Loucy (cell line): Measurements from ENCODE around the gene GTF2F2.

Experiments
- H2AFZ ChIP-seq: fragments of 200-600 bp; sonication (generic); 2 replicates; pipeline ENCODE4 v1.6.0; 2016; ENCODE audit warnings: antibody characterized with exemption, mild to moderate bottlenecking, low read length, moderate library complexity
- H3F3A ChIP-seq: fragments of 200-600 bp; 2 replicates; pipeline ENCODE4 v1.6.0; 2016; ENCODE audit warnings: antibody characterized with exemption, low read depth, mild to moderate bottlenecking
- H3K27me3 ChIP-seq: fragments of 200-600 bp; sonication (generic); 2 replicates; pipeline ENCODE4 v1.6.1; 2014; ENCODE audit warnings: low read length, mild to moderate bottlenecking; ENCODE audit not compliant: insufficient read depth, poor library complexity, severe bottlenecking
- H3K36me3 ChIP-seq: fragments of 200-600 bp; sonication (generic); 2 replicates; pipeline ENCODE4 v1.6.1; 2016; ENCODE audit warnings: low read length; ENCODE audit not compliant: insufficient read depth
- H3K4me1 ChIP-seq: fragments of 200-600 bp; sonication (generic); 2 replicates; pipeline ENCODE4 v1.5.1; 2014; ENCODE audit warnings: low read length, mild to moderate bottlenecking; ENCODE audit not compliant: insufficient read depth, poor library complexity, severe bottlenecking
- H3K4me2 ChIP-seq: fragments of 200-600 bp; sonication (generic); 2 replicates; pipeline ENCODE4 v1.6.0; 2014; ENCODE audit warnings: antibody characterized with exemption, low read length, low read depth, mild to moderate bottlenecking; ENCODE audit not compliant: poor library complexity, severe bottlenecking
- H3K4me3 ChIP-seq: fragments of 200-600 bp; sonication (generic); 2 replicates; pipeline ENCODE4 v1.5.1; 2014; ENCODE audit warnings: low read length, mild to moderate bottlenecking, mixed read lengths; ENCODE audit not compliant: poor library complexity, severe bottlenecking
- H3K79me2 ChIP-seq: fragments of 200-600 bp; sonication (generic); 2 replicates; pipeline ENCODE4 v1.6.1; 2014; ENCODE audit warnings: low read length; ENCODE audit not compliant: insufficient read depth
- H3K9ac ChIP-seq: fragments of 200-600 bp; sonication (generic); 2 replicates; pipeline ENCODE4 v1.6.0; 2014; ENCODE audit warnings: mild to moderate bottlenecking, low read depth, low read length, moderate library complexity; ENCODE audit not compliant: poor library complexity, severe bottlenecking
- H3K9me2 ChIP-seq: fragments of 200-600 bp; sonication (generic); replicated peaks from 2 replicates; pipeline ENCODE4 v1.6.1; 2016; ENCODE audit warnings: low read depth, low read length, mixed read lengths
- H3K9me3 ChIP-seq: fragments of 200-600 bp; sonication (generic); 2 replicates; pipeline ENCODE4 v1.6.1; 2014; ENCODE audit warnings: mild to moderate bottlenecking, antibody characterized with exemption, low read length, low read depth; ENCODE audit not compliant: insufficient read depth
- H4K20me1 ChIP-seq: fragments of 200-600 bp; sonication (generic); 2 replicates; pipeline ENCODE4 v1.6.0; 2014; ENCODE audit warnings: antibody characterized with exemption, low read length, mild to moderate bottlenecking; ENCODE audit not compliant: insufficient read depth, poor library complexity, severe bottlenecking
- EZH2phosphoT487 ChIP-seq: fragments of 200-600 bp; IDR thresholded peaks from 2 replicates; pipeline ENCODE4 v1.6.1; 2018; ENCODE audit warnings: antibody characterized with exemption, mild to moderate bottlenecking, moderate library complexity, borderline replicate concordance
- TF ChIP-seq, protein P1 (sequence below): fragments of 200-600 bp; sonication (generic); conservative IDR thresholded peaks from 2 replicates; pipeline ENCODE4 v1.5.1; 2014; ENCODE audit warnings: mild to moderate bottlenecking, antibody characterized with exemption, low read length

The GTF2F2 gene

GRCh38 chr13:45258334-45258675, 138.0 kb downstream of the GTF2F2 start:
- no peak overlapping the region for H2AFZ ChIP-seq
- H3K4me3 ChIP-seq, result no peak overlapping the region
- H3K36me3 ChIP-seq, result peaks cover 9% of the 10 kb centered on the region; the same call in 1 of the 2 replicates
- H3K9me3 ChIP-seq, result no peaks in the 10 kb centered on the region
- no peaks in the 10 kb centered on the region for H3K27me3 ChIP-seq
- H4K20me1 ChIP-seq, result no peaks in the 10 kb centered on the region
- H3K9me2 ChIP-seq, result no peaks in the 10 kb centered on the region
- TF ChIP-seq EZH2phosphoT487, result no peak
- TF ChIP-seq, protein P1, sequence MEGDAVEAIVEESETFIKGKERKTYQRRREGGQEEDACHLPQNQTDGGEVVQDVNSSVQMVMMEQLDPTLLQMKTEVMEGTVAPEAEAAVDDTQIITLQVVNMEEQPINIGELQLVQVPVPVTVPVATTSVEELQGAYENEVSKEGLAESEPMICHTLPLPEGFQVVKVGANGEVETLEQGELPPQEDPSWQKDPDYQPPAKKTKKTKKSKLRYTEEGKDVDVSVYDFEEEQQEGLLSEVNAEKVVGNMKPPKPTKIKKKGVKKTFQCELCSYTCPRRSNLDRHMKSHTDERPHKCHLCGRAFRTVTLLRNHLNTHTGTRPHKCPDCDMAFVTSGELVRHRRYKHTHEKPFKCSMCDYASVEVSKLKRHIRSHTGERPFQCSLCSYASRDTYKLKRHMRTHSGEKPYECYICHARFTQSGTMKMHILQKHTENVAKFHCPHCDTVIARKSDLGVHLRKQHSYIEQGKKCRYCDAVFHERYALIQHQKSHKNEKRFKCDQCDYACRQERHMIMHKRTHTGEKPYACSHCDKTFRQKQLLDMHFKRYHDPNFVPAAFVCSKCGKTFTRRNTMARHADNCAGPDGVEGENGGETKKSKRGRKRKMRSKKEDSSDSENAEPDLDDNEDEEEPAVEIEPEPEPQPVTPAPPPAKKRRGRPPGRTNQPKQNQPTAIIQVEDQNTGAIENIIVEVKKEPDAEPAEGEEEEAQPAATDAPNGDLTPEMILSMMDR, result no peak
- H3K79me2 ChIP-seq, result no peaks in the 10 kb centered on the region
- no peak overlapping the region for H3K4me2 ChIP-seq
- no peaks in the 10 kb centered on the region for H3K4me1 ChIP-seq
- H3F3A ChIP-seq, result 0 out of 2 replicates have a peak, but pooled peaks cover 3% of the 10 kb centered on the region
- no peak overlapping the region for H3K9ac ChIP-seq

DNA sequence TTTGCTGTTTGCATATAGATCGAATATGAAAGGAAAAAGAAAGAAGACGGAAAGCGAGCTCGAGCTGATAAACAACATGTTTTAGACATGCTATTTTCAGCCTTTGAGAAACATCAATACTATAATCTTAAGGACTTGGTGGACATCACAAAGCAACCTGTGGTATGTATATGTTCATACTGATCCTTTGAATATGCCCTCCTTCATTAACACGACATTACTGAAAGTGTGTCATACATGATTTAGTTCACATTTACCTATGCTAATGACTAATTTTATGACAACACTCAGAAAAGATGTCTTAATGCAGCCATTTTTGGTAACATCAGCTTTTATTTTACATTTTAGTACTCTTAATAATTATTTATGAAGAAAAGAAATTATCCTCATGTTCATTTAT, 146.9 kb downstream of the GTF2F2 start:
- H3K9me3 ChIP-seq, result no peaks in the 10 kb centered on the region
- H3K4me3 ChIP-seq, result no peak overlapping the region
- no peak overlapping the region for H3K9ac ChIP-seq
- H3K9me2 ChIP-seq, result no peaks in the 10 kb centered on the region
- H3F3A ChIP-seq, result no peaks in the 10 kb centered on the region
- peaks cover 27% of the 10 kb centered on the region for H3K36me3 ChIP-seq
- no peaks in the 10 kb centered on the region for H3K79me2 ChIP-seq
- TF ChIP-seq EZH2phosphoT487, result no peak
- TF ChIP-seq, protein P1, result no peak
- H2AFZ ChIP-seq, result no peak overlapping the region
- H4K20me1 ChIP-seq, result no peaks in the 10 kb centered on the region
- H3K4me2 ChIP-seq, result no peak overlapping the region
- no peaks in the 10 kb centered on the region for H3K4me1 ChIP-seq
- no peaks in the 10 kb centered on the region for H3K27me3 ChIP-seq

DNA sequence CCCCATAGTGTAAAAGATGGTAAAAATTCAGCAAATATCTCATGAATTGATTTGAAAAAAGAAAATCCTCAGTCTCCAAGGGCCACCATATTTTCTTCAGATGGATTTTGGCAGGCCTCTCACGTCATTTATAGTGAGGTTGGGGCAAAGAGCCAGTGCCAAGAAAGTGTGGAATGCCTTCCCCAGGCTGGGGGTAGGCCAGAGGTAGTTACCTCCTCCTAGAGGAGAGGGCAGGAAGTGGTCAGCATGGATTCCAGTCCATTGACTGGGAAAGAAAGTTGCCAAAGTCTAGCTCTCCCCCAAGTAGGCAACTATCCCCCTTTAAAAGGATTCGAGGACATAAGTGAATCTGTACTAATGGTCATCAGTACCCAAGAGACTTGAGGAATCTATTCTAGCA, 148.9 kb downstream of the GTF2F2 start:
- Histone ChIP-seq H3K9me3 (no peaks in the 10 kb centered on the region), H3K36me3 (peaks cover 27% of the 10 kb centered on the region), H3F3A (no peaks in the 10 kb centered on the region), H3K4me2 (no peak overlapping the region), H3K4me1 (no peaks in the 10 kb centered on the region), H3K4me3 (no peak overlapping the region), H3K27me3 (no peaks in the 10 kb centered on the region), H3K9me2 (no peaks in the 10 kb centered on the region), H3K9ac (no peak overlapping the region), H2AFZ (no peak overlapping the region), H3K79me2 (no peaks in the 10 kb centered on the region), H4K20me1 (no peaks in the 10 kb centered on the region)
- TF ChIP-seq EZH2phosphoT487, result no peak
- TF ChIP-seq, protein P1, result no peak
